ENCODE measurements around the gene VPS37C. TPM values are rescaled to one million over a fixed set of nuclear protein-coding genes. Genes with fewer than 3 reads are reported as not detected.

VPS37C gene
- total and polyA plus RNA-seq, 10 of the 15 experiments (the other 5 are each of a cell fraction or from before 2014, with no cell fraction given), result 0.39 to 16.5 (median 7.8) TPM

DNA sequence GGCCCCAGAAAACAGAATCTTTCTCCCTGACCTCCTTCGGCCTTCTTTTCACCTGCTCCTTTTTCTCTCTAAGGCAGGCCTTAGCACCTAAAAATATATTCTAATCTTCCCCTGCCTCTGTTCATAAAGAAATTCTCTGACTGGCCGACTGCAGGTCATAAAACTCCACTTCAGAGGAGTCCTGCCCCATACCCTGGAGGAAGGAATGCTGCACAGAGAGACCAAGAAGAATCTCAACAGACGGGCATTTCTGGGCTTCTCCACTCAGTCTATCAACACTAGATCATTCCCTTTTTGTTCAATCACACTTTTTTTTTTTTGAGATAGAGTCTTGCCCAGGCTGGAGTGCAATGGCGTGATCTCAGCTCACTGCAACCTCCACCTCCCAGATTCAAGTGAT is 22.4 kb upstream of the VPS37C start:
- no peaks in the 10 kb centered on the region for H4K20me1 ChIP-seq (ENCODE audit: control insufficient read depth, insufficient read depth)
- no peak overlapping the region for H3K9ac ChIP-seq (ENCODE audit: control insufficient read depth, insufficient read depth, low read length)
- ChIA-PET SMC1A (ENCODE audit: uncharacterized antibody, unreplicated experiment) (interaction anchor here (0.9 to 1.4 kb wide), 2 partner anchors 54 to 205 kb away, joined by 3 to 5 read pairs; no protein-coding TSS in a partner anchor), POLR2A (interaction anchor here (1.1 kb wide), 1 partner anchor 16 kb away, joined by 3 read pairs; no protein-coding TSS in a partner anchor), CTCF (interaction anchor here (1.4 kb wide), 1 partner anchor 54 kb away, joined by 3 read pairs; no protein-coding TSS in a partner anchor), RAD21 (ENCODE audit: unreplicated experiment) (no interaction called here)
- BruUV-seq (replicated peaks), result no TSS peak
- 36% methylated on average over 4 of the region's 4 CpGs for WGBS (ENCODE audit: insufficient coverage, insufficient replicate concordance, low lambda C conversion rate, missing lambda C conversion rate)
- H3K4me2 ChIP-seq (ENCODE audit: control insufficient read depth, insufficient read depth), result no peak overlapping the region
- no peak overlapping the region for H2AFZ ChIP-seq (ENCODE audit: control insufficient read depth, low read depth, low read length)
- no peaks in the 10 kb centered on the region for H3K79me2 ChIP-seq (ENCODE audit: control insufficient read depth, insufficient read depth, low read length)
- in situ Hi-C loops (cut with MboI) (loop anchor here (5.0 kb wide), 1 partner anchor 346 kb away; no protein-coding TSS in a partner anchor), intact Hi-C loops (cut with micrococcal nuclease; ENCODE audit: unreplicated experiment) (no loop called here)
- TF ChIP-seq, protein P1, sequence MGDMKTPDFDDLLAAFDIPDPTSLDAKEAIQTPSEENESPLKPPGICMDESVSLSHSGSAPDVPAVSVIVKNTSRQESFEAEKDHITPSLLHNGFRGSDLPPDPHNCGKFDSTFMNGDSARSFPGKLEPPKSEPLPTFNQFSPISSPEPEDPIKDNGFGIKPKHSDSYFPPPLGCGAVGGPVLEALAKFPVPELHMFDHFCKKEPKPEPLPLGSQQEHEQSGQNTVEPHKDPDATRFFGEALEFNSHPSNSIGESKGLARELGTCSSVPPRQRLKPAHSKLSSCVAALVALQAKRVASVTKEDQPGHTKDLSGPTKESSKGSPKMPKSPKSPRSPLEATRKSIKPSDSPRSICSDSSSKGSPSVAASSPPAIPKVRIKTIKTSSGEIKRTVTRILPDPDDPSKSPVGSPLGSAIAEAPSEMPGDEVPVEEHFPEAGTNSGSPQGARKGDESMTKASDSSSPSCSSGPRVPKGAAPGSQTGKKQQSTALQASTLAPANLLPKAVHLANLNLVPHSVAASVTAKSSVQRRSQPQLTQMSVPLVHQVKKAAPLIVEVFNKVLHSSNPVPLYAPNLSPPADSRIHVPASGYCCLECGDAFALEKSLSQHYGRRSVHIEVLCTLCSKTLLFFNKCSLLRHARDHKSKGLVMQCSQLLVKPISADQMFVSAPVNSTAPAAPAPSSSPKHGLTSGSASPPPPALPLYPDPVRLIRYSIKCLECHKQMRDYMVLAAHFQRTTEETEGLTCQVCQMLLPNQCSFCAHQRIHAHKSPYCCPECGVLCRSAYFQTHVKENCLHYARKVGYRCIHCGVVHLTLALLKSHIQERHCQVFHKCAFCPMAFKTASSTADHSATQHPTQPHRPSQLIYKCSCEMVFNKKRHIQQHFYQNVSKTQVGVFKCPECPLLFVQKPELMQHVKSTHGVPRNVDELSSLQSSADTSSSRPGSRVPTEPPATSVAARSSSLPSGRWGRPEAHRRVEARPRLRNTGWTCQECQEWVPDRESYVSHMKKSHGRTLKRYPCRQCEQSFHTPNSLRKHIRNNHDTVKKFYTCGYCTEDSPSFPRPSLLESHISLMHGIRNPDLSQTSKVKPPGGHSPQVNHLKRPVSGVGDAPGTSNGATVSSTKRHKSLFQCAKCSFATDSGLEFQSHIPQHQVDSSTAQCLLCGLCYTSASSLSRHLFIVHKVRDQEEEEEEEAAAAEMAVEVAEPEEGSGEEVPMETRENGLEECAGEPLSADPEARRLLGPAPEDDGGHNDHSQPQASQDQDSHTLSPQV (IDR thresholded peaks at IDR 0.05), result no peak
- TF ChIP-seq FOXK2 (IDR thresholded peaks at IDR 0.05), result no peak
- TF ChIP-seq, protein P2, sequence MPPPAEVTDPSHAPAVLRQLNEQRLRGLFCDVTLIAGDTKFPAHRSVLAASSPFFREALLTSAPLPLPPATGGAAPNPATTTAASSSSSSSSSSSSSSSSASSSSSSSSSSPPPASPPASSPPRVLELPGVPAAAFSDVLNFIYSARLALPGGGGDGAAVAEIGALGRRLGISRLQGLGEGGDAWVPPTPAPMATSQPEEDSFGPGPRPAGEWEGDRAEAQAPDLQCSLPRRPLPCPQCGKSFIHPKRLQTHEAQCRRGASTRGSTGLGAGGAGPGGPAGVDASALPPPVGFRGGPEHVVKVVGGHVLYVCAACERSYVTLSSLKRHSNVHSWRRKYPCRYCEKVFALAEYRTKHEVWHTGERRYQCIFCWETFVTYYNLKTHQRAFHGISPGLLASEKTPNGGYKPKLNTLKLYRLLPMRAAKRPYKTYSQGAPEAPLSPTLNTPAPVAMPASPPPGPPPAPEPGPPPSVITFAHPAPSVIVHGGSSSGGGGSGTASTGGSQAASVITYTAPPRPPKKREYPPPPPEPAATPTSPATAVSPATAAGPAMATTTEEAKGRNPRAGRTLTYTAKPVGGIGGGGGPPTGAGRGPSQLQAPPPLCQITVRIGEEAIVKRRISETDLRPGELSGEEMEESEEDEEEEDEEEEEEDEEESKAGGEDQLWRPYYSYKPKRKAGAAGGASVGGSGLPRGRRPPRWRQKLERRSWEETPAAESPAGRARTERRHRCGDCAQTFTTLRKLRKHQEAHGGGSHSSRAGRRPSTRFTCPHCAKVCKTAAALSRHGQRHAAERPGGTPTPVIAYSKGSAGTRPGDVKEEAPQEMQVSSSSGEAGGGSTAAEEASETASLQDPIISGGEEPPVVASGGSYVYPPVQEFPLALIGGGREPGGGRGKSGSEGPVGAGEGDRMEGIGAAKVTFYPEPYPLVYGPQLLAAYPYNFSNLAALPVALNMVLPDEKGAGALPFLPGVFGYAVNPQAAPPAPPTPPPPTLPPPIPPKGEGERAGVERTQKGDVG (CRISPR knock-in tag; IDR thresholded peaks at IDR 0.05), result no peak
- TF ChIP-seq, protein P3, sequence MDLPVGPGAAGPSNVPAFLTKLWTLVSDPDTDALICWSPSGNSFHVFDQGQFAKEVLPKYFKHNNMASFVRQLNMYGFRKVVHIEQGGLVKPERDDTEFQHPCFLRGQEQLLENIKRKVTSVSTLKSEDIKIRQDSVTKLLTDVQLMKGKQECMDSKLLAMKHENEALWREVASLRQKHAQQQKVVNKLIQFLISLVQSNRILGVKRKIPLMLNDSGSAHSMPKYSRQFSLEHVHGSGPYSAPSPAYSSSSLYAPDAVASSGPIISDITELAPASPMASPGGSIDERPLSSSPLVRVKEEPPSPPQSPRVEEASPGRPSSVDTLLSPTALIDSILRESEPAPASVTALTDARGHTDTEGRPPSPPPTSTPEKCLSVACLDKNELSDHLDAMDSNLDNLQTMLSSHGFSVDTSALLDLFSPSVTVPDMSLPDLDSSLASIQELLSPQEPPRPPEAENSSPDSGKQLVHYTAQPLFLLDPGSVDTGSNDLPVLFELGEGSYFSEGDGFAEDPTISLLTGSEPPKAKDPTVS (IDR thresholded peaks at IDR 0.05; ENCODE audit: low read depth, low read length), result no peak
- no peak for TF ChIP-seq SREBF1 (IDR thresholded peaks at IDR 0.05; ENCODE audit: low read length)
- no peak for TF ChIP-seq TARDBP (IDR thresholded peaks at IDR 0.05; ENCODE audit: borderline replicate concordance)
- H3K27me3 ChIP-seq (replicated peaks in 1 of 2; ENCODE audit: control insufficient read depth in 2 of 2, insufficient read depth in 2 of 2, low read length in 1 of 2), result no peaks in the 10 kb centered on the region
- no peaks in the 10 kb centered on the region for H3K36me3 ChIP-seq (ENCODE audit: control insufficient read depth in 2 of 2, insufficient read depth in 2 of 2, low read length in 1 of 2)
- DNase-seq (ENCODE audit: low read depth, low spot score), result no peak
- H3K4me3 ChIP-seq, result no peak overlapping the region
- H3K9me3 ChIP-seq (replicated peaks; ENCODE audit: control insufficient read depth, insufficient read depth, low read length), result no peaks in the 10 kb centered on the region
- no peak for ATAC-seq
- no peak overlapping the region for H3K27ac ChIP-seq (ENCODE audit: control insufficient read depth, insufficient read depth)
- no peaks in the 10 kb centered on the region for H3K4me1 ChIP-seq (ENCODE audit: control insufficient read depth, insufficient read depth, low read length)
- FAIRE-seq, result no peak

Measured in GM12878 (cell line).